ENCODE measurements around the gene PTPRM.

Gene PTPRM

DNA sequence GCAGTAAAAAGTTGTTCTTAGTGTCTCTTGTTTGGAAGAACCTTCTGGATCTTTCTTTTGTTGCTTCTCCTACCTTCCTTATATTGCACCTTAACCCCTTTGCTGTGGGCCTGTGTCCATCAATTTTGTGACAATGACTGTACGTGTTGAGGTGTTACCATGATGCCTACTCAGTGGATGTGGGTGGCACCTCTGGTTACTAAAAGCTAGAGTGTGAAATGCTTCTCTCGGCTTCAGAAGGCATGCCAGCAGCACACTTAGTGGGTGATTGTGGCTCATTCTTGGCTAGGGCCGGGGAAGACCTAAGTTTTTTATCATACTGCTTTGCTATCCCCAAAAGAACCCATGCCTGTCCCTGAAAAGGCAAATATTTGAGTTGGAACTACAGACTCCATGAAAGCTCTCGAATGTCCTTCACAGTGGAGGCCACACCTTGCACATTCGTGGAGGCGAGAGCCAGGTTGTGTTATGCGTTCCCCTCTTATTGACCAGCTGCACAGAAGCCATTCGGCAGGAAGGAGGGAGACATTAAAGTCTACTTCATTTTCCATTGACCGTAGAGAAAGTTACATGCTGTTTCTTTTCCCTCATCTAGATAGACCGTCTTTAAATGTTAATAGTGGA lies 528.9 kb downstream of the PTPRM start:
- DNase-seq (ENCODE audit: low spot score) = no peak
- peak; percentile 88 for FAIRE-seq

DNA sequence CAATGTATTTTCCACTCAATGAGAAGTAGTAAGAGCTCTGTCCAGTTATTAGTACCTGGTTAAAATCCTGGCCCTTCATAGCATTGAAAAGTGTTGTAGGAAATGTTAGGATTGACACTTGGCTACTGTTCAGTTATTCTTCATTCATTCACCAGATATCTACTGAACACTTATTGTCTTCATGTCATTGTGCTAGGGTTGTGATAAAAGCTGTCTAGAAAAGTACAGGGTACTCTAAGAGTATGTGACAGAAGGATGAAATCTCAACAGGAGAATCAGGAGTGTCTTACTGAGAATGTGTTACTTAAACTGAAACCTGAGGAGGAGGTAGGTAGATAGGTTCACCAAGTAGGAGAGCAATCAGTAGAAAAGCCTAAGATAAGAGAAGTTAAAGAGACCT lies 530.3 kb downstream of the PTPRM start:
- no peak for DNase-seq (ENCODE audit: low spot score)
- peak; percentile 66 for FAIRE-seq

DNA sequence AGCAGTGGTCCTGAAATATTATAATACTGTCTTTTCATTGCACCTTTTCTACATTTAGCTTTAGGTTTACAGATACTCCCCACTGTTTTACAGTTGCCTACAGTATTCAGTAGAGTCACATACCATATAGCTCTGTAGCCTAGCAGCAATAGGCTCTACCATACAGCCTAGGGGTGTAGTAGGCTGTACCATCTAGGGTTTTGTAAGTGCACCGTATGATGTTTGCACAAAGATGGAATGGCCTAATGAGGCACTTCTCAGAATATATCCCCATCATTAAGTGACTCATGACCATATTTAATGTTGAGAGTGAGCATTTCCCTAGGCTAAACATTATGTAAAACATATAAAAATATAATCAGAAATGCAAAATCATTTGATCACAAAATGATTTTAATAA lies 530.8 kb downstream of the PTPRM start:
- DNase-seq (ENCODE audit: low spot score) (no peak), FAIRE-seq (no peak)

DNA sequence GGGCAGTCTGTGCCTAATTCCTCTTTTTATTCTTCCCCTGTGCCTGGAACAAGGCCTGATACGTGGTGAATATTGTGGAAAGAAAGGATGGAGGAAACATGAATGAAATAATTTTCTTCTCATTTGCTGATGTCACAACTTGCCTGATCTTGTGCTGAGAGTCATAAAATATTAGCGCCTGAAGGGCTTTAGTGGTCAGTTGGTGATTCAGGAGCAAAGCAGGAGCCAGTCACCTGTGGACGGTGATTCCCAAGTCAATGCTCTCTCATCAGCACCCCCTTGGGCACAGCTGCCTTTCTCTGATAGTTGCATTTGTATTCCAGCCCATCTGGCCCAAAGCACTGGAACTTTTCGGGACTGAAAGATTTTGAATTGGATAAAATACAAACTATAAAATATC lies 539.5 kb downstream of the PTPRM start:
- FAIRE-seq (no peak), DNase-seq (ENCODE audit: low spot score) (no peak)

DNA sequence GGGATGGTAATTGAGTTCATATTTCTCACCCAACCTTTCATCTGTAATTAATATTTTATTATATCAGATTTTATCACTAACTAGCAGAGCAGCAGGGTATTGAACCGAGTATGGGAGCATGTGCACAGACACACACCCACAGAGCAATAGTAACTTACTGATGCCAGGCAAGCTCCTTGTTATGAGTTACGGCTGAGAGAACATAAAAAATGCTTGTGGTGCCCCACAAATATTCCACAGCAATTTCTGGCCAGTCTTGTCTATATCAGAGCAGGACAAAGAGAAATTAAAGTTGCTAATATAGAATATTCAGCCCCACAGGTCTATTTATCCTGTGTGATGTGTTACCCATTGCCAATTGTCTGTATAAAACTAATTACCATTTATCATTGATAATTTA lies 540.3 kb downstream of the PTPRM start:
- no peak for DNase-seq (ENCODE audit: low spot score)

DNA sequence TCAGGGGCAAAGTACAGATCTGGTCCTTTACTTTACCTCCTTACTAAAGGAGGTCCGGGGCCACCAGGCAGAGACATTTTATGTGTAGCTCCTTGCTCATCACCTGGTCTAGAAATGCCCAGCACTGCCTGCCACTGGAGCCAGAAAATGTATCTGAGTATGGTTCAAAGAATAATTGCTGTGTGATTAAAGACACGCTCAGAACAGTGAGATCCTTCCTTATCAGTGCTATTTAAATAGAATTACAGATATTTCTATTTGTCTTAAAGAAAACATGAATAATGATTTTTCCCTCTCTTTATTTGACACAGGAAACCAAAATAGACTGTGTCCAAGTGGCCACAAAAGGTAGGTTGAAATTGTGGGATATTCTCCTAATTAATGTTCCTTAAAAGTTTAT lies 547.4 kb downstream of the PTPRM start:
- FAIRE-seq = no peak
- DNase-seq (ENCODE audit: low spot score) = no peak

More for the DNA sequence above, 540.3 kb downstream of the PTPRM start:
- no peak for FAIRE-seq

DNA sequence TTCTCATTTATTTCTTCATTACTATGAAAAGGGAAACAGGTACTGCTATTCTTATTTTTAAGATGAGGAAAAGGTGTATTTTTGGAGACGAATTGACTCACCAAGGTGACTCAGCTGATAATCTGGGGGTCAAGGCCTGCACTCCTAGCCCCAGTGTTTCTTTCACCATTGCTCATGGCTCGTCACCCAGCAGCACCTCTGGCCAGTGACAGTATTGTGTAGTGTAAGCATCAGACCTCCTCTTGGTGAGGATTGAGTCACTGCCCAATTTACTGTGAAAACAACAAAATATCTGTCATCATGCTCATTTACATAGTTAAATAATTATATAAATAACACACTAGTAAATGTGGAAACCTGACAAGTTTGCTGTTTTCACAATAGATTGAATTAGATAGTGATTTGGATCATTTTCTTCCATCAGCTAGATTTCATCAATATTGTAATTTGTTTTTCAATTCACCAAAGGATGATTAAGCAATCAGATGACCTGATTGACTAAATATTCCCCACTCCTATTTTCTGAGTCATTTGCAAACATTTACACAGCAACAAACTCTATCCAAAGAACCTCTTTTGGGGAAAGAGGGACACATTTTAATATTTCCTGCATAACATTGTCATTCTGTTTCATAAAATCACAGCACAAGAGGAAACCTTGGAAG lies 549.4 kb downstream of the PTPRM start:
- DNase-seq (ENCODE audit: low spot score) (peak; percentile 77), FAIRE-seq (no peak)

DNA sequence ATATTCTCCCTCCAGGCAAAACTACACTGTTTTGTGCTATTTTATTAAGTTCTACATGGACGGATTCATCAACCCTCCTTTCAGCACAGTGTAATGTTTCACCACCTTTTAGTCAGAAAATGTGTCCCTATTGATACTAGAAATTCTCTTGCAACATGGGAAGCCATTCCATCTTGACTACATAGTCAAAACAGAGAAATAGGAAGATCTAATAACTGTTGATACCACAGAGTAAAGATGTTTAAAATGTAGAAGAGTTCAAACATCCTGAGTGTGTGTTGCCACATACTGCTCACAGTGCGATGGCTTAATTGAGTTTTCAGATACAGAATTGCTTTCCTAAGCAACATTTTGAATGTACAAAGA lies 549.9 kb downstream of the PTPRM start:
- DNase-seq (ENCODE audit: low spot score) = no peak
- no peak for FAIRE-seq

DNA sequence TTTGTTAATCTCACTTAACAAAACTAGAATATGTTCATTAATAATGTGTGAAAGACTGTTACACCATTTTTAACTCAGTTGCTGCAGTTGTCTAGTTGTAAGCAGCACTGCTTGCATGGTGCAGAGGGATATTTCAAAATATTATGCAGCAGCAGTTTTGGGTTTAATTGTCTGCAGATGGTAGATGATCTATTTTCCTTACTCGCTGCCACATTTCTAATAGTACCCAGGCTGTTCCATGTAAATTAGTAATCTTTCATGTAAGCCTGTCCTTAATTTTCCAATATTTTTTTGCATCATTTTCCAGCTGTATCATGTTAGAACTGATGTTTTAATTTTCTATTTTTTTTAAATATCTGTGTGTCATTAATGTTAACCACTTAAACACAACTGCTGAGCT lies 554.0 kb downstream of the PTPRM start:
- peak; percentile 13 for FAIRE-seq
- no peak for DNase-seq (ENCODE audit: low spot score)

DNA sequence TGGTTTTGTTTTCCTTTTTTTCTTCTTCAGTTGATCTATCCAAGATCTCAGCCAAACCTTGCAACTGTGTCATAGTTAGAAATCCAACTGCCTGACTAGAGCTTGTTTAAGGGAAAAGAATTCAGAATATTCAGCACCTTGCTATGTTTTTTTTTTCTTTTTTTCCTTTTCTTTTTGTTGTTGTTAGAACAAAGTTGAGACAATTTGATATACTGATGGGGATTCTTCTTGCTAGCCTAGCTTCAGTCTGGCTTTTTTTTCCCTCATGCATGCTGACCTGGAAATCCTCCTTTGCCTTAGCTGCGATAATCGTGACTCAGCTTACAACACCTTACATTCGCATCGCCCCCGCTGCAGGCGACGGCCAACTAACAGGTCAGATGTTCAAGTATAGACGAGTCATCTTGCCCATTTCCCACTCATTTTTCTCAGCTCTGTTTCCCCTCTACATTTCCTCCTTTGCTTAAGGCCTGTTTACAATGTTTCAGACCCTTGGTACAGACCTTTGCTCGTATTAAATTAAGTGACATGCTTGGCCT lies 554.9 kb downstream of the PTPRM start:
- peak; percentile 83 for DNase-seq (ENCODE audit: low spot score)
- FAIRE-seq = peak; percentile 98

DNA sequence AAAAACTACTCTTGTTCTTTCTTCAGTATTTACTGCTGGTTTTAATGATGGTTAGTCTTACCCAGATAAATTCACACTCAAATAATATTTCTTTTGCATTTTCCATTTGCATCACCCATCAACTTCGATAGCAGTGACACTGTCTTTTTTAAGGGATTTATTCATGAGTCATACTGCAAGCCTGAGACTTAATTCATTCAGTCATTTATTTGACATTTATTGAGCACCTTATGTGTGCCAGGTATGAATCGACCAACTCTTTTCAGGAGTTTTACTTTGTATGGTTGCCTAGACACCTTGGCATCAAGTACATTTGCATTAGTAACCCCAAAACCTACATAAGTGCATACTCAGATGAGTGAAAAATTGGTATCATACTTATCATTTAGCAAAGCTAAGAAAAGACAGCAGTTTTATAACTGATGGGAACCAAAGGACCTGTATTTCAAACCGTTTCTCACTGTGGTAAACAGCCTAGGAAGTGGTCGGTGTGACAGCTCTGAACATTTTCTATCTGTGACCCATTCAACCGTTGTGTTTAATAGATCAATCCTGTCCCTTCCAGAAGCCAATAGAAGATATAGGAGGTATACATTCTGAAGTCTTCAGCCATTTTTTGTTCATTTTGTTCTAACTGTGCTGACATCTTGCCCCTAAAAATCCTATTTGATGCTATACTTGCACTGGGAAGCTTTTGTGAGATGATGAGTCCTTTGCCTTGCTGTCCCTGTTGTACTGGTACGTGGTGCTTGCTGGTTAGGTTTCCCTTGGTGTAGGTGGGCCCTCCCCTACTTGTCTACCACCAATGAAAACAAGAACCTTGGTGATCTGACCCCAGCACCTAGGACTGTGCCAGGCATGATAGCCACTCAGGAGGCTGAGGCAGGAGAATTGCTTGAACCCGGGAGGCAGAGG lies 557.4 kb downstream of the PTPRM start:
- FAIRE-seq (peak; percentile 70), DNase-seq (ENCODE audit: low spot score) (no peak)

DNA sequence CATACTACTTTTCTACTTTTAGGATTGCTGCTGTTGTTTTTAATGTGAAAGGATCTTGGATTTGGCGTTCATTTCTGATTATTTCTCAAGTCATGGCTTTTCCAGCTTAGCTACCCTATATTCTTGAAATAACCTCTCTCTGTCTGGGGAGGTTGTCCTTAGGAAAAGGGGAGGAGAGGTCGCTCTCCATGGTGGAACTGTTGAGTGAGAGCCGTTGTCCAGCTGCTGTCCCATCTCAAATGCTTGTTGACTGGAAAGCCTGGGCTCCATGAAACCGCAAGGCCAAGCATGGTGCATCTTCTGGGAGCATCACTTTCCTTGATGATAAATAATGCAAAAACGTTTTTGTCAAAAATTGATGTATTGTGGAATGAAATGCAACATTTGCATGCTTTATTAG lies 563.0 kb downstream of the PTPRM start:
- peak; percentile 53 for FAIRE-seq
- no peak for DNase-seq (ENCODE audit: low spot score)

DNA sequence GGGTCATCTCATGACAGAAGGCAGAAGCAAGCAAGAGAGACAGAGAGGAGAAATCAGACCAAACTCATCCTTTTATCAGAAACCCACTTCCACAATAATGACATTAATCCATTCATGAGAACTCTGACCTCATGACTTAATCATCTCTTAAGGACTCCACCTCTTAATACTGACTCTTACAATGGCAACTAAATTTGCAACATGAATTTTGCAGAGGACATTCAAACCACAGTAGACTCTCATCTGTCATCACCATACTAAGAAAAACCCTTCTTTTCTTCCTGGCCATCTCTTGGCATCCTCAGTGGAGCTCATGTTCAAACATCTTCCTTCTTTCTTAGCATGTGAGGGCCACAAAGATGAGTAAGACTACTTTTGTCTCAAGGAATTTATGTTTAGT lies 565.9 kb downstream of the PTPRM start:
- FAIRE-seq (no peak), DNase-seq (ENCODE audit: low spot score) (no peak)

DNA sequence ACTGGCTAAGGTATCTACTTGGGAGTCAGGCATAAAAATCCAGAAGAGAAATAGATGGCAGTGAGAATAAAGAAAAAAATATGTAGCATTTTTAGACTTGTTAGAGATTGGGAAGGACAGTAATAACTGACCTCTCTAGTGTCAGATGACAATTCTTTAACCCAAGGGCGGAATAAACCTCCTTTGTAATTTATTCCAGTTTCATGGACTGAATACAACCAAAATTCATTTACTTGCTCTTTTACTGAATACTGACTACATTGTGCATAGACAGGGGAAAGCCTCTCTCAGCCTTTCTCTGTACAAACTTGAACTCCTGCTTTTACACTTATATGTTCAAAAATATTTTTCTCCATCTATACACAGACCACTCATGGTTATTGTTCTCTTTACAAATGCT lies 566.8 kb downstream of the PTPRM start:
- FAIRE-seq (no peak), DNase-seq (ENCODE audit: low spot score) (no peak)

DNA sequence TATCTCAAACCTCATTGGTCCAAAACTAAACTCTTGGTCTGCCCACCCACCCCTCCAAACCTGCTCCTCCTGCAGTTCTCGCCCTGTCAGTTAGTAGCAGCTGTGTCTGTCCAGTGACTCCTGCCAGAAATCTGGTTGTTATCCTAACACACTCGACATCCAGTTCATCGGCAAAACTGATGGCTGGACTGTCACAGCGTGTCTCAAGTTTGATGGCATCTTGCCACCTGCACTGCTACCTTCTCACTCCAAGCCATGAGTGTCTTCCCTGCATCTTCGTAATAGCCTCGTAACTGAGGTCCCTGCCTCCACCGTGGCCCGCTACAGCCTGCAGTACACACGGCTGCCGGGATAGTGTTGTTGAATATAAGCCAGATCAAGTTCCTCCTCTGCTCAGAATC lies 572.0 kb downstream of the PTPRM start:
- no peak for FAIRE-seq
- no peak for DNase-seq (ENCODE audit: low spot score)

DNA sequence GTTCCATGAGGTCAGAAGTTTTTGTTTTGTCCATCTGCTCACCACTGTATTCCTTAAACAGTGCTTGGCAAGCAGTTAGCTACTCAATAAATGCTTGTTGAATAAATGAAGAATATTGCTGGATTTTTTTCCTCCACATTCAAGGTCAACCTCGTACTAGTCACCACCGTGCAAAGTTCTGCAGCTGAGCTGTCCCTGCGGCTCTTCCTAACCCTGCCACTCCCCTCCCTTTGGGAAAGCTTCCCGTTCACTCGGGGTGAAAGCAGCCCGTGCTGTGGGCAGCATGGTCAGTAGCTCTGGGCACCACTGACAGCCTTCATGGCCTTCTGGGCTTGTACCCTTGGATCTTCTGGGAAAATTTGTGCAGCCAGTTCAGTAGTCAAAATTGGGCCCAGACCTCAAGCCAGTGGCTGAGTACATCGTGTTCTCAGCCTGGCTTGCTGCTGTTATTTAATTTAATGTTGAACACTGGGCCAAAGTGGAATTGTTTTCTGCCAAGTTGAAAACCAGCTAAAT lies 572.8 kb downstream of the PTPRM start:
- DNase-seq (ENCODE audit: low spot score) (no peak), FAIRE-seq (no peak)

DNA sequence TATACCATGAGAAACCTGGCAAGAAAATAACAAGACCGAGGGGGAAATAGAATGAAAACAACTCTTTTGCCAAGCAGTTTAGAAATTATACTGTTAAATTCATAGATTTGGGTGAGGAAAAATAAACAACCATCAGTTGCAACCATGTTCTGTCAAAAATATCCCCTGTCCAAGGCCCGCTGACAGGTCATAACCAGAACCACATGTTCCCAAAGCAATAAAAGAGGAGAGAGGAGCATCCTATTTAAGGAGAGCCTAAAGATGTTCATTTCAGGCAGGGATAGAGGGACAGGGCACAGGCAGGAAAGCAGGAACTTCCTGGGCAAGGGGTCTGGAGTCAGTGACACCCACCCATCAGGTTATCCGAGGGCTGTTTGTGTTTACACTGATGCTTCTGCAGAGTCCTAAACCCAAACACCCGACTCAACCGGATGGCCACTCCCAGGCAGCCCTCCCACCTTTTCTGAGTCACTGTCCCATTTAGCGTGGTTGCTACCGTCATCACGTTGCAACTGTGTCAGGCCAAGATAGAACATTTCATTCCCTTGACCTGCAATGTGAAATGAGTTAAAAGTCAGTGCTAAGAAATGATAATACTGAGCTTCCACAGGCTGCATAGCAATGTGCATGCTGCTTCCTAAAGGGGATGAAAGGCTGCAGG lies 573.9 kb downstream of the PTPRM start:
- FAIRE-seq (peak; percentile 89), DNase-seq (ENCODE audit: low spot score) (peak; percentile 70)

DNA sequence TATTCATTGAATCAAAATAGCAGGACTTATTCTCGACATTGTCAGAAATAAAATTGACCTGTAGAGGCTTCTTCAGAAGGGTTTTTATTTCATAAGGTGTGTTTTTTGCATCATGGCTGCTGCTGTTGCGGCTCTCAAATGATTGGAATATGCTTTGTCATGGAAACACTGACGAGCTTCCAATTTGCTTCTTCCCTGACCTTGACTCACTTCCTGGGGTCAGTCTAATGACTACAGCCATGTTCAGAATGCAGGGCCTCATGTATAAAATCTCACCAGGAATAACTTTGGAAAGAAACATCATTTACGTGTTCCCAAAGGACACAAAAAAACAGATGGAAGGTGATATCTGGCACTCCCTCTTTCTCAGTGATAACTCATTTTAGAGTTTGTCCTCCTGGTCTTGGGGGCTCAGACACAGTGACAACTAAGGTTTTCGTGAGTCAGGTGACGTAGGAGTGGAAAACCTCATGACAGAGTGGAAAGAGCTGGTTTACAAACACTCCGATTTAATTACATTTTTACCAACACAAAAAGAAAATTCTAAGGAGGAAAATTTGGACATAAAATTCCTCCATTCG lies 575.1 kb downstream of the PTPRM start:
- no peak for FAIRE-seq
- no peak for DNase-seq (ENCODE audit: low spot score)

DNA sequence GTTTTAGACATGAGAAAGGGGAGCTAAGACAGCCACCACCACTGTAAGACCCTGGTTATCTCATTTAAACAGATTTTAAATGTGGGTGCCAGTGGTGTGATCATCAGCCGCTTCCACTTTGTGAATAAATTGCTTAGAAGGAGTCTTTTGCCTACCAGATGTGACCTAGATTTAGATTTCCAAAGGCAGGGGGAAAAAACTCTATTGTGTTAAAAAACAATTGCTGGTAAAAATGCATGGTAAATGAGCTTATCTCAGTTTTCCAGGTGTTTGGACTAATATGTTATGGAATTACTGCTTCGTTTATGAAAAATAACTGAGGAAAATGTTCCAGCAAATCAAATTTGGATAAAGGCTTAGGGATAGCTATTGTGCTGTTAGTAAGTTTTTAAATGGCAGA lies 575.8 kb downstream of the PTPRM start:
- FAIRE-seq (no peak), DNase-seq (ENCODE audit: low spot score) (no peak)

DNA sequence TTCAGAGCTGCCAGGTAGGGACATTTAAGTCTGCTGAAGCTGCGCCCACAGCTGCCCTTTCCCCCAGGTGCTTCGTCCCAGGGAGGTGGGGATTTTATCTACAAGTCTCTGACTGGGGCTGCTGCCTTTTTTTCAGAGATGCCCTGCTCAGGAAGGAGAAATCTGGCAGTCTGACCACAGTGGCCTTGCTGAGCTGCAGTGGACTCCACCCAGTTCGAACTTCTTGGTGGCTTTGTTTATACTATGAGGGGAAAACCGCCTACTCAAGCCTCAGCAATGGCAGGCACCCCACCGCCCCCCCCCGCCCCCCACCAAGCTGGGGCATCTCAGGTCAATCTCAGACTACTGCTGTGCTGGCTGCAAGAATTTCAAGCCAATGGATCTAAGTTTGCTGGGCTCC lies 584.1 kb downstream of the PTPRM start:
- no peak for FAIRE-seq
- no peak for DNase-seq (ENCODE audit: low spot score)
